ENCODE measurements around the gene ZNF813.

- TF ChIP-seq, protein P1, sequence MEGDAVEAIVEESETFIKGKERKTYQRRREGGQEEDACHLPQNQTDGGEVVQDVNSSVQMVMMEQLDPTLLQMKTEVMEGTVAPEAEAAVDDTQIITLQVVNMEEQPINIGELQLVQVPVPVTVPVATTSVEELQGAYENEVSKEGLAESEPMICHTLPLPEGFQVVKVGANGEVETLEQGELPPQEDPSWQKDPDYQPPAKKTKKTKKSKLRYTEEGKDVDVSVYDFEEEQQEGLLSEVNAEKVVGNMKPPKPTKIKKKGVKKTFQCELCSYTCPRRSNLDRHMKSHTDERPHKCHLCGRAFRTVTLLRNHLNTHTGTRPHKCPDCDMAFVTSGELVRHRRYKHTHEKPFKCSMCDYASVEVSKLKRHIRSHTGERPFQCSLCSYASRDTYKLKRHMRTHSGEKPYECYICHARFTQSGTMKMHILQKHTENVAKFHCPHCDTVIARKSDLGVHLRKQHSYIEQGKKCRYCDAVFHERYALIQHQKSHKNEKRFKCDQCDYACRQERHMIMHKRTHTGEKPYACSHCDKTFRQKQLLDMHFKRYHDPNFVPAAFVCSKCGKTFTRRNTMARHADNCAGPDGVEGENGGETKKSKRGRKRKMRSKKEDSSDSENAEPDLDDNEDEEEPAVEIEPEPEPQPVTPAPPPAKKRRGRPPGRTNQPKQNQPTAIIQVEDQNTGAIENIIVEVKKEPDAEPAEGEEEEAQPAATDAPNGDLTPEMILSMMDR (IDR thresholded peaks at IDR 0.05), result no peak
- no peak for TF ChIP-seq MAX (IDR thresholded peaks at IDR 0.05)
- no peak for TF ChIP-seq POLR2A (IDR thresholded peaks at IDR 0.05; ENCODE audit: low read length)
- TF ChIP-seq CEBPB (IDR thresholded peaks at IDR 0.05), result no peak
- no peak for TF ChIP-seq JUNB (IDR thresholded peaks at IDR 0.05)
- TF ChIP-seq CHD4 (IDR thresholded peaks at IDR 0.05; ENCODE audit: borderline replicate concordance), result no peak
- TF ChIP-seq ZFP36 (IDR thresholded peaks at IDR 0.05; ENCODE audit: borderline replicate concordance, partially characterized antibody), result no peak
Measured at GRCh38 chr19:53462861-53463260, 4.7 kb upstream of the ZNF813 start.
